Measurements from ENCODE around the gene CACNA2D3.

GRCh38 chr3:54967731-54968161 lies 845.4 kb downstream of the CACNA2D3 start:
- TF ChIP-seq CTCF (IDR thresholded peaks at IDR 0.05) (no peak), EZH2 (IDR thresholded peaks at IDR 0.05) (no peak)
